ENCODE data around the gene PTPRM. TPM values are rescaled to one million over a fixed set of nuclear protein-coding genes. Genes with fewer than 3 reads are reported as not detected.
"Not testable (repeated sequence)": the region's sequence is repeated elsewhere in the genome, so short reads cannot be mapped to it uniquely, and the experiment has no call there.

PTPRM gene
- total RNA-seq, 1 donor from 2014 or later: 13.9 TPM

GRCh38 chr18:8051453-8051852 is 484.3 kb downstream of the PTPRM start:
- Histone ChIP-seq H3K4me3 (no peak overlapping the region), H3K9me3 (ENCODE audit: low read depth) (no peaks in the 10 kb centered on the region), H3F3A (ENCODE audit: low read depth) (no peaks in the 10 kb centered on the region), H2AFZ (replicated peaks) (no peak overlapping the region), H3K27ac (no peak overlapping the region), H4K20me1 (ENCODE audit: low read depth) (no peaks in the 10 kb centered on the region), H3K36me3 (no peaks in the 10 kb centered on the region), H3K79me2 (ENCODE audit: low read depth) (no peaks in the 10 kb centered on the region), H3K27me3 (no peaks in the 10 kb centered on the region), H3K4me1 (peaks cover 4% of the 10 kb centered on the region), H3K9ac (no peak overlapping the region), H3K4me2 (no peak overlapping the region)
- Mint-ChIP-seq H3K4me1 (peaks cover 22% of the 10 kb centered on the region), H3K36me3 (no peaks in the 10 kb centered on the region), H3K9me3 (no peaks in the 10 kb centered on the region), H3K4me3 (no peak overlapping the region), H3K27ac (no peak overlapping the region), H3K27me3 (ENCODE audit: insufficient read depth, low read depth) (no peaks in the 10 kb centered on the region)
- TF ChIP-seq, protein P1, sequence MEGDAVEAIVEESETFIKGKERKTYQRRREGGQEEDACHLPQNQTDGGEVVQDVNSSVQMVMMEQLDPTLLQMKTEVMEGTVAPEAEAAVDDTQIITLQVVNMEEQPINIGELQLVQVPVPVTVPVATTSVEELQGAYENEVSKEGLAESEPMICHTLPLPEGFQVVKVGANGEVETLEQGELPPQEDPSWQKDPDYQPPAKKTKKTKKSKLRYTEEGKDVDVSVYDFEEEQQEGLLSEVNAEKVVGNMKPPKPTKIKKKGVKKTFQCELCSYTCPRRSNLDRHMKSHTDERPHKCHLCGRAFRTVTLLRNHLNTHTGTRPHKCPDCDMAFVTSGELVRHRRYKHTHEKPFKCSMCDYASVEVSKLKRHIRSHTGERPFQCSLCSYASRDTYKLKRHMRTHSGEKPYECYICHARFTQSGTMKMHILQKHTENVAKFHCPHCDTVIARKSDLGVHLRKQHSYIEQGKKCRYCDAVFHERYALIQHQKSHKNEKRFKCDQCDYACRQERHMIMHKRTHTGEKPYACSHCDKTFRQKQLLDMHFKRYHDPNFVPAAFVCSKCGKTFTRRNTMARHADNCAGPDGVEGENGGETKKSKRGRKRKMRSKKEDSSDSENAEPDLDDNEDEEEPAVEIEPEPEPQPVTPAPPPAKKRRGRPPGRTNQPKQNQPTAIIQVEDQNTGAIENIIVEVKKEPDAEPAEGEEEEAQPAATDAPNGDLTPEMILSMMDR (IDR thresholded peaks at IDR 0.05): no peak
- TF ChIP-seq EZH2phosphoT487 (IDR thresholded peaks at IDR 0.05) (no peak), EZH2 (IDR thresholded peaks at IDR 0.05) (no peak)
- DNase-seq (ENCODE audit: low spot score): no peak

GRCh38 chr18:8052237-8052701 is 485.2 kb downstream of the PTPRM start:
- Histone ChIP-seq H3F3A (ENCODE audit: low read depth) (no peaks in the 10 kb centered on the region), H3K9me3 (ENCODE audit: low read depth) (no peaks in the 10 kb centered on the region), H3K27me3 (no peaks in the 10 kb centered on the region), H3K27ac (no peak overlapping the region), H3K36me3 (no peaks in the 10 kb centered on the region), H3K4me3 (no peak overlapping the region), H2AFZ (replicated peaks) (no peak overlapping the region), H3K79me2 (ENCODE audit: low read depth) (no peaks in the 10 kb centered on the region), H3K4me2 (no peak overlapping the region), H4K20me1 (ENCODE audit: low read depth) (no peaks in the 10 kb centered on the region), H3K4me1 (peaks cover 4% of the 10 kb centered on the region), H3K9ac (no peak overlapping the region)
- Mint-ChIP-seq H3K27me3 (ENCODE audit: insufficient read depth, low read depth) (no peaks in the 10 kb centered on the region), H3K4me1 (peaks cover 22% of the 10 kb centered on the region), H3K27ac (no peak overlapping the region), H3K4me3 (no peak overlapping the region), H3K36me3 (no peaks in the 10 kb centered on the region), H3K9me3 (no peaks in the 10 kb centered on the region)
- TF ChIP-seq, protein P1 (IDR thresholded peaks at IDR 0.05): peak; percentile 35
- TF ChIP-seq EZH2phosphoT487 (IDR thresholded peaks at IDR 0.05) (no peak), EZH2 (IDR thresholded peaks at IDR 0.05) (no peak)
- DNase-seq (ENCODE audit: low spot score): no peak

- DNase-seq (ENCODE audit: low spot score): no peak
- Mint-ChIP-seq H3K36me3 (no peaks in the 10 kb centered on the region), H3K9me3 (no peaks in the 10 kb centered on the region), H3K4me1 (no peaks in the 10 kb centered on the region), H3K27me3 (ENCODE audit: insufficient read depth, low read depth) (no peaks in the 10 kb centered on the region), H3K4me3 (no peak overlapping the region), H3K27ac (no peak overlapping the region)
- H3K4me2 ChIP-seq: no peak overlapping the region
- TF ChIP-seq, protein P1 (IDR thresholded peaks at IDR 0.05): no peak
- no peak for TF ChIP-seq EZH2phosphoT487 (IDR thresholded peaks at IDR 0.05)
- TF ChIP-seq EZH2 (IDR thresholded peaks at IDR 0.05): no peak
- no peaks in the 10 kb centered on the region for H3K36me3 ChIP-seq
- H3F3A ChIP-seq (ENCODE audit: low read depth): no peaks in the 10 kb centered on the region
- no peaks in the 10 kb centered on the region for H3K27me3 ChIP-seq
- H3K27ac ChIP-seq: no peak overlapping the region
- H3K79me2 ChIP-seq (ENCODE audit: low read depth): no peaks in the 10 kb centered on the region
- no peak overlapping the region for H2AFZ ChIP-seq (replicated peaks)
- H3K9me3 ChIP-seq (ENCODE audit: low read depth): no peaks in the 10 kb centered on the region
- no peaks in the 10 kb centered on the region for H4K20me1 ChIP-seq (ENCODE audit: low read depth)
- H3K9ac ChIP-seq: no peak overlapping the region
- H3K4me1 ChIP-seq: no peaks in the 10 kb centered on the region
- no peak overlapping the region for H3K4me3 ChIP-seq
Measured at GRCh38 chr18:8056723-8057122, 489.6 kb downstream of the PTPRM start.

DNA sequence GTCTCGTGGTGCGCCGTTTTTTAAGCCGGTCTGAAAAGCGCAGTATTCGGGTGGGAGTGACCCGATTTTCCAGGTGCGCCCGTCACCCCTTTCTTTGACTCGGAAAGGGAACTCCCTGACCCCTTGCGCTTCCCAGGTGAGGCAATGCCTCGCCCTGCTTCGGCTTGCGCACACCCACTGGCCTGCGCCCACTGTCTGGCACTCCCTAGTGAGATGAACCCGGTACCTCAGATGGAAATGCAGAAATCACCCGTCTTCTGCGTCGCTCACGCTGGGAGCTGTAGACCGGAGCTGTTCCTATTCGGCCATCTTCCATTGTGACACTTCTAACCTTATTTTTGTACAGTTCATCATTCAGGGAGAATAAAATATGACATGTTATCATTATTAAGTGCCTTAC is 496.0 kb downstream of the PTPRM start:
- Mint-ChIP-seq H3K4me3 (peak overlapping the region; percentile 68), H3K4me1 (peaks cover 16% of the 10 kb centered on the region)
- H3K27me3 Mint-ChIP-seq (ENCODE audit: insufficient read depth, low read depth); H3K79me2 ChIP-seq (ENCODE audit: low read depth); H4K20me1 ChIP-seq (ENCODE audit: low read depth); H2AFZ ChIP-seq (replicated peaks); H3K36me3 Mint-ChIP-seq; H3K27ac ChIP-seq; H3K27ac Mint-ChIP-seq; H3K9me3 Mint-ChIP-seq; H3K9ac ChIP-seq; H3K36me3 ChIP-seq; DNase-seq (ENCODE audit: low spot score); H3K27me3 ChIP-seq; H3K9me3 ChIP-seq (ENCODE audit: low read depth): not testable (repeated sequence)
- peaks cover 16% of the 10 kb centered on the region for H3F3A ChIP-seq (ENCODE audit: low read depth)
- H3K4me1 ChIP-seq: peaks cover 20% of the 10 kb centered on the region
- peak overlapping the region; percentile 51 for H3K4me3 ChIP-seq
- peak overlapping the region; percentile 68 for H3K4me2 ChIP-seq

All from neural progenitor cell (in vitro differentiated cells).